Stimulated activated CD4-positive, alpha-beta T cell treated with anti-CD3 and anti-CD28 coated beads, Interleukin-1b, Interleukin-23, amount 100 ng/mL, for 48 hours (primary cell): ENCODE results near the gene NADK2.
"Not testable (repeated sequence)": the region's sequence is repeated elsewhere in the genome, so short reads cannot be mapped to it uniquely, and the experiment has no call there.

ENCODE experiments used
- DNase-seq: peaks from one replicate; pipeline ENCODE4 v3.0.0-alpha.2; 2020

NADK2 gene

GRCh38 chr5:36205329-36205728 lies 36.4 kb downstream of the NADK2 start:
- DNase-seq: no peak

DNA sequence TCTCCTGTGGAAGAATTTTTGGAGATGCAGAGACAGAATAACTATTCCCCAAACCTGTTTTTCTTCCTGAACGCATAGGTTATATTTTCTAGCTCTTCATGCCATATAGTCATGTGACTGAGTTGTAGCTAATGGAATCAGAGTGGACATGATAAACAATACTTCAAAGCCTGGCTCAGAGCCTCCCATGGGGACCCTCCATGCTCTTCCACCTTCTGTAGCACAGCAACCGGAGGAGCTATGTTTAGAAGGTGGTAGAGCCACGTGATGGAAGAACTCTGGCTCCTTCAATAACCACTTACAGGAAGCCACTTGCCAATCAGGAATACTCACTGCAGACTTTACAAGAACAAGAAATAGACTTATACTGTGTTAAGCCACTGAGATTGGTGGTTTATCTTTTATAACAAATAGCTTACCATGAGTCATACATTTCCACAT lies 39.2 kb downstream of the NADK2 start:
- DNase-seq: no peak

DNA sequence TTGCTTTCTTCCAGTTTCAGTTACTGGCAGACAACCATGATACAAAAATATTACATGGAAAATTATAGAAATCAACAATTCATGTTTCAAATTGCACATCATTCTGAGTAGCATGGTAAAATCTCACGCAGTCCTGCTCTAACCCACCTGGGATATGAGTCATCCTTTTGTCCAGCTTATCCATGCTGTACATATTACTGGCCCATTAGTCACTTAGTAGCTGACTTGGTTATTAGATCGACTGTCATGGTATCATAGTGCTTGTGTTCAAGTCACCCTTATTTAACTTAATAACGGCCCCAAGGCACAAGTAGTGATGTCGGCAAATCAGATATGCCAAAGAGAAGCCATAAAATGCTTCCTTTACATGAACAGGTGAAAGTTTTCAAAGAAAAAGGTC lies 41.2 kb downstream of the NADK2 start:
- DNase-seq: no peak

- no peak for DNase-seq
Measured at GRCh38 chr5:36199620-36200019, 42.1 kb downstream of the NADK2 start.

DNA sequence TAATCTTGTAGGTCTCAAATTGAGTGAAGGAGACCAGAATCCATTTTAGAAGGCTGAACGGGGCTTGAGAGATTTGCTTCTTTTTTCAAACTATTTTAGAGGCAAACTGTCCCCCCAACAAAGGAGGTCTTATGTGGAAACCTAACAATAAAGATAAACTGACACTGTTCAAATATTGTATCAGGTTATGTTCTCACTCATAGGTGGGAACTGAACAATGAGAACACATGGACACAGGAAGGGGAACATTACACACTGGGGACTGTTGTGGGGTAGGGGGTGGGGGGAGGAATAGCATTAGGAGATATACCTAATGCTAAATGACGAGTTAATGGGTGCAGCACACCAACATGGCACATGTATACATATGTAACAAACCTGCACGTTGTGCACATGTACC lies 42.9 kb downstream of the NADK2 start:
- DNase-seq: not testable (repeated sequence)

GRCh38 chr5:36198281-36198680 lies 43.4 kb downstream of the NADK2 start:
- no peak for DNase-seq

DNA sequence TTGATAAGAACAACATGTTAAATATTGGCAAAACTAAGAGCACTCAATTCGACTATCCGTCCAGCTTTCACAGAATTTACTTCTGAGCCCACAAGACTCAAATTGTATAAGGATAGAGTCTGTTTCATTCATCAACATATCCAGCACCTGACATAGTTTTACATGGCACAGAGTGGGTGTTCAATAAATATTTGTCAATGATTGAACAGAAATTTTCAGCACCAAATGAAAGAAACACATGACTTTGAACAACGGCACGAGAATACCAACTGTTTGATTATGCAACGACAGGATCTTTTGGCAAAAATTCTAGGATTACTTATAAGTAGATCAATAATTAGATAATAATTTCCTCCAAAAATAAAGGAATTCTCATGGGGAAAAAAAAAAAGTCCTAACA lies 48.0 kb downstream of the NADK2 start:
- no peak for DNase-seq

DNA sequence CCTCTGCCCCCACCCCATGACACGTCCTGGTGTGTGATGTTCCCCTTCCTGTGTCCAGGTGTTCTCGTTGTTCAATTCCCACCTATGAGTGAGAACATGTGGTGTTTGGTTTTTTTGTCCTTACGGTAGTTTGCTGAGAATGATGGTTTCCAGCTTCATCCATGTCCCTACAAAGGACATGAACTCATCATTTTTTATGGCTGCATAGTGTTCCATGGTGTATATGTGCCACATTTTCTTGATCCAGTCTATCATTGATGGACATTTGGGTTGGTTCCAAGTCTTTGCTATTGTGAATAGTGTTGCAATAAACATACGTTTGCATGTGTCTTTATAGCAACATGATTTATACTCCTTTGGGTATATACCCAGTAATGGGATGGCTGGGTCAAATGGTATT lies 57.3 kb downstream of the NADK2 start:
- DNase-seq: not testable (repeated sequence)

DNA sequence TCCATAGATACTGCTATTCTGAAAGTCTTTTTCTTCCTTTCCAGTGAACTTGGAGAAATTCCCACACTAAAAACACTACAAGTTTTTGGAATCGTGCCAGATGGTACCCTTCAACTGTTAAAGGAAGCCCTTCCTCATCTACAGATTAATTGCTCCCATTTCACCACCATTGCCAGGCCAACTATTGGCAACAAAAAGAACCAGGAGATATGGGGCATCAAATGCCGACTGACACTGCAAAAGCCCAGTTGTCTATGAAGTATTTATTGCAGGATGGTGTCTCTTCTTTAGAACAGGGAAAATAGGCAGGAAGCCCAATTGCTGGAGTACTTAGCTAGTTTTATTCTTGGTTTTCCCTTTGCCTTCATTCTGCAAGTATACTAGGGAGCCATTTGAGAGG lies 60.0 kb downstream of the NADK2 start:
- DNase-seq: no peak

- DNase-seq: no peak
Measured at GRCh38 chr5:36180556-36181350, 61.0 kb downstream of the NADK2 start.

DNA sequence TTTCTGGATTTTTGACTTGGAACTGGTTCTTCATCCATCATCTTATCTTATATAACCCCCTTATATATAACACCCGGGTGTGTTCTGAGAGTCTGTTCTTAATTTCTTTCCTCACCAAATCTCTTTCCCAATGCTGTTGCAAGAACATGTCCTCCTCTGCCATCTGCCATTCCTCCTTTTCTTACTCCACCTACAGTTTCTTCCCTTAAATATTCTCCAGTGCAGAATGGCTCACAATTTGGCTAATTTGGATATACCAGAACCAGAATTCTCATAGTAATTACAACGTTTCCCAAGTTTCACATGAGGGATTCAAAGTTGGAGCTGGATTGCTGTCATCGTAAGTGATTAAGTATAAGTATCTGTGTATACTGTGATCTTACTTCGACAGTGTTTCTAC lies 61.8 kb downstream of the NADK2 start:
- no peak for DNase-seq

DNA sequence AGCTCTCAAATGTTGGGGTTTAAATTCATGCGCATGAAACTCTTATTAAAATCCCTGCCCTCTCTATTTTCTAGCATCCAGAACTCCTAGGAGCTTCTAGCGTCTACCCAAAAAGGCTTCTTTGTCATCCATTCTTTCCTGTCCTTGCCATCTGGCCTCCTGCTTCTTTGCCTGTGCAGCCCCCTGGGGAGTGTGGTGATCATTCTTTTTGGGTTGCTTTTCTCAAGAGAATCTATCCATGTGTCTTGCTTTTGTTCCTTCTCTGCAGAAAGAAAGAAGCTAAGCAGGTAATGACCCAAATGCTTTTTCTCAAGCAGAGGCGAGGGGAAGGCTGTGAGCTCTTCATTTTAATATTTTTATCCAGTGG lies 63.2 kb downstream of the NADK2 start:
- DNase-seq: no peak

DNA sequence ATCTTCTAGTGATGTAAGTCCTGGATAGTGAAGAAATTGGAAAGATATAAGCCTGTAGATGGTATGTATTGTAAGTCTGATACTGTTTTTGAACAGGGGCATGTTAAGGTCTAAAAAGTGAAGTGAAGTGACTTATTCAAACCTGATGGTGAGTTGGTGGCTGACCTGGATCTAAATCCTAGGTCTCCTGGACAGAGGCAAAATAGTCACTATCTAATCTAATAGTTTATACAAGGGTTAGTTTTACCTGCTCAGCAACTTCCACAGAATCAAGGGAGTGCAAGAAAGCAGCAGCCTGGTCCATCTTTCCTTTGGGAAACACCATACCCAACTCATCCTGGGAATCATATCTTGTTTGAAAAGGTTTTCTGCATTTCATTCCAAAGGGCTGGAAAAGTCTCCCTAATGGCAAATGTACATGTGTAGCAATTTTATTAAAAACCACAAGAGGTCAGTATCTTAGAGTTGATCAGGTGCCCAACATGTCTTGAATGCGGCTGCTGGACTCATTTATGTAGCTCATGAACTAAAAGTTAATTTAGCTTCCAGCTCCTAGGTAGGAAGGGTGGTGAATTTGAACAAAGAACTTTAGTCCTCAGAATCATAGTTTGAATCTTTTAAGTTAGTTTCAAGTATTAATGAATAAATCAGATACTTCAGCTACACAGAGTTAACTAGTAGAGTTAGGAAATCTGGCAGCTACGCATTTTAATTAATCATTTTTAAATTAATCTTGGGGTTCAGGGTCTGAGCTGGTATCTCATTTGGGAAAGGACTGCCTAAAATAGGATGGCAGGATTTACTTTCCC lies 63.8 kb downstream of the NADK2 start:
- DNase-seq: no peak

DNA sequence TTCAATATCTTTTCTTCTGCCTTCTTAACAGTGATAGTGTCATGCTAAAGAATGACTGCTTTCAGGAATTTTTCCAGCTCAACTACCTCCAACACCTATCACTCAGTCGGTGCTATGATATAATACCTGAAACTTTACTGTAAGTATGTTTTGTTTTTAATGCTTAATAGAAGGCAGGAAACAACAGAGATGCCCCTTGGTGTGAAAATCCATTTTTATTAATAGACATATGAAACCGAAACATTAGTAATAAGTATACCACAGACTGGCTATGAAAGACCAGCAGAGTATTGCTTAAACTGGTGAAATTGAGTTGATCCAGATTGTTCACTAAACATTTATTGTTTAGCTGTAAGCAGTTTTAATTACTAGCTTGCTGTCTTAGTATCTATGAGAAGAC lies 64.6 kb downstream of the NADK2 start:
- no peak for DNase-seq

DNA sequence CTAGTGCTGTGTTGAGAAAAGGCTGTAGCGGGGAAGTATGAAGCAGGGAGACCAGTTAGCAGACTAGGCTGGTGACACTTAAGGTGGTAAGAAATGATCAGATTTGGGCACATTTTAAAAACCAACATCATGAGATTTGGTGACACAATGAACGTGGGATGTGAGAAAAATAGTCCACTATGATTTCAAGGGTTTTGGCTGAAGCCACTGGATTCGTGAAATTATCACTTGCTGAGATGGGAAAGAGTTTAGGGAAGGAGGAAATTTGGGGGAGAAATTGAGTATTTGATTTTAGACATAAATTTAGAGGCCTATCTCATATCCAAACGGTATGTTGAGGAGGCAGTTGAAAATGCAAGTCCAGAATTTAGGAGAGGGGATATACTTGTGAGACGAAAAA lies 66.7 kb downstream of the NADK2 start:
- DNase-seq: no peak

DNA sequence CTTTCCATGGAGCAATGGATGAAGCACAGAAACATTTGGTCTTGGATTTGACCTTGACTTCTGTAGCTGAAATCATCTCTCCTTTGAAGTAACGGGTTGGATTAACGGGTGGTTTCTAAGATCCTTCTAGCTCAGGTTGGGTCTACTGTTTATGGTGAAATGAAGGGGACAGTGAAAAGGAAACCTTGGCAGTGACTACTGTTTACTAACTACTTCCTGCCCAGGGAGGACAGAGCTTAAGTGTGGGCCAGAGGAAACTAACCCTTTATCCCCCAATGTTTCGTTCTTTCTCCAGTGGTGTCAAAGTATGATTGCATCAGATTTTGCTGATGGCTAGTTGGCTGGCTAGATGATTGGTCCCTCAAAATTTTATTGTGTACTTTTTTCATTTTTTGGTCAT lies 67.6 kb downstream of the NADK2 start:
- DNase-seq: no peak

GRCh38 chr5:36173426-36173825 lies 68.3 kb downstream of the NADK2 start:
- no peak for DNase-seq

GRCh38 chr5:36172599-36172998 lies 69.1 kb downstream of the NADK2 start:
- DNase-seq: no peak

GRCh38 chr5:36170832-36171424 lies 70.8 kb downstream of the NADK2 start:
- no peak for DNase-seq

DNA sequence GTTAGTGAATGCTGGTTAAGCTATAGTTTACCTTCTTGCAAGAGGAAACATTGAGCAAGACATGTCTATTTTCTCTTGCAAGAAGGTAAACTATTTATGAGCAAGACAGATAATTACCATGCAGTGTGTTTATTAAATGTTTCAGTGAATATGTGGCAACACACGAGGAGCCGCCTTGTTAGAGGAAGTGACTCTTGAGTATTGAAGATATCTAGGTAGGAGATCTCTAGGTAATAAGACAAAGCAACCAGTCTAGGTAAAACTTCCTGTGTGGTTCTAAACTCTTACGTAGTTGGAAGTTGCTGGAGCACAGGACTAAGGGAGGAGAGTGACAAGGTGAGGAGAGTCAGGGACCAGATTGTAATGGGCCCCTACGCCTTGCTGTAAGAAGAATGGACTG lies 73.0 kb downstream of the NADK2 start:
- DNase-seq: no peak

DNA sequence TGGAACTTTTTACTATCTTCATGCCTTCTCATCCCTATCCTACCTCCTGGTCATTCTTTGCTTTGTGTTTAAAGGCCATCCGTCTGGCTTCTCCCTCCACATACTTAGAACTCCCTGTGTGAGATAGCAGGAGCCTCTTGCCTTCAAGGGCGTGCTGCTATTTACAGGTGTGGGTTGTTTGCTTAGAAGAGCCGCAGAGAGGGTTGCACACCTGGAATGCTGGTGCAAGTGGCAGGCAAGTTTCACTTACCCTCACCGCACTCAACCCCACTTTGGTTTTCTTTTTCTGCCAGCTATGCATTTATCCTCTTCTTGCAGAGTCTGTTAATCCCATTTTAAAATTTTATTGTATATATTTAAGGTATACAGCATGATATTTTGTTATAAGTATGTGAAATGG lies 77.3 kb downstream of the NADK2 start:
- DNase-seq: no peak

DNA sequence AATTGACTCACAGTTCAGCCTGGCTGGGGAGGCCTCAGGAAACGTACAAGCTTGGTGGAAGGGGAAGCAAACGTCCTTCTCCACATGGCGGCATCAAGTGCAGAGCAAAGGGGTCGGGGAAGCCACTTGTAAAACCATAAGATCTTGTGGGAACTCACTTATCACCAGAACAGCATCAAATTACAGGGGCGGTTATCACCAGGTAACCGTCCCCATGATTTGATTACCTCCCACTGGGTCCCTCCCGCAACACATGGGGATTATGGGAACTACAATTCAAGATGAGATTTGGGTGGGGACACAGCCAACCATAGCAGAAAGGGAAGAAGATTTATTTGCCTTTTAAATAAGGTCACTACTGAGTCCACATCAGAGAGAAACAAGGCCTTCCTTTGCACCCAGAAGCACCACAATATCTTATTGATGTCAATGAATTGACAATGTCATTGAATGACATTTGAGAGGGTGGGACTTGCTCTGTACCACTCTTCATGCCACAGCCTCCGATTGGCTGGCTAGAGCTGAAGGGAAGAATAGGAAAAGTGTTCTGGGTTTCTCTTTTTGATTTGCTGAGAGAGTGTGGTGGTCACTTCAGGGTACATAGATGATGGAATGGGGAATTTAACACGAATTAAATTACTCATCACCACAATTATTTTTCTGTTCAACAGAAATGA lies 78.8 kb downstream of the NADK2 start:
- no peak for DNase-seq

DNA sequence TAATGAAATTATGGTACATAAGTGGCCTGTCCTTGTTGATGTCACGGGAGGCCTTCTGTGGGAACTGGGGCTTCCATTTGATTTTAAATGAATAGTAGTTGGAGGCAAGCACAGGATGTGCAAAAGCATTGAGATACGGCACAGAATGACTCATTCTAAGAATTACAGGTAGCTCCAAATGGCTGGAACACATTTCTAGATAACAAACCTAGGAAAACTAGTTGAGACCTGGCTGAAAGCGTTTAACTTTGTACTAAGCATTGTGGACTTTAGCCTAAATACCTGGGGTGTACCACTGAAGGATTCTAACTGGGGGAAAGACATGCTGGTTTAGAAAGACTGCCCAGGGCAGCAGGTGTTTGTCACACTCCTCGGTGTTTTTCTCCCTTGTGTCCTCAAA lies 80.4 kb downstream of the NADK2 start:
- no peak for DNase-seq

GRCh38 chr5:36160617-36161016 lies 81.1 kb downstream of the NADK2 start:
- no peak for DNase-seq
